ENCODE results near the gene SLC7A8.
A peak's percentile ranks its signal among the peaks of the same experiment; 100 is the strongest.
"Not testable (repeated sequence)": the region's sequence is repeated elsewhere in the genome, so short reads cannot be mapped to it uniquely, and the experiment has no call there.

SLC7A8 gene

DNA sequence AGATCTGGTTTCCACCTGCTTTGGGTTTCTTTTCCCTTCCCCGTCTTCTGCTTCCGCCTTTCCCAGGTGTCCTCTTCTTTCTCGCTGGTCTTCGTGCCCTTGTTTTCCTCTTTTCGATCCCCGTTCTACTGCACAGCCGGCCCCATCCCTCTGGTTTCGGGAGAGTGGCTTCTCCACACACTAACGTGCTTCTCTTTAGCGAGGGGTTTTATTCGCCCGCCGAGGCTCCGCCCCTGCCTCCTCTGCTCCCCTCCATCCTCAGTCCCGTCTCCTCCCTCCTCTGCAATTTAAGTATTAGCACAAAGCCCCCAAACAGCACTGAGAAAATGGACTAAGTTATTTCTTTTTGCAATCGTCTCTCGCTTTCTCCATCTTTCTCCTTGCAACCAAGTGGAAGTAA, at the start of gene SLC7A8 (continued):
- TF ChIP-seq MZF1 (tag by site-specific recombination; IDR thresholded peaks at IDR 0.05; ENCODE audit: borderline replicate concordance) (peak; percentile 54; the same call in 1 of the 2 replicates), HOXC10 (CRISPR knock-in tag; IDR thresholded peaks at IDR 0.05) (no peak), ZNF146 (tag by site-specific recombination; IDR thresholded peaks at IDR 0.05) (peak; percentile 15; the same call in 1 of the 2 replicates), ZNF660 (tag by site-specific recombination; IDR thresholded peaks at IDR 0.05) (no peak)

DNA sequence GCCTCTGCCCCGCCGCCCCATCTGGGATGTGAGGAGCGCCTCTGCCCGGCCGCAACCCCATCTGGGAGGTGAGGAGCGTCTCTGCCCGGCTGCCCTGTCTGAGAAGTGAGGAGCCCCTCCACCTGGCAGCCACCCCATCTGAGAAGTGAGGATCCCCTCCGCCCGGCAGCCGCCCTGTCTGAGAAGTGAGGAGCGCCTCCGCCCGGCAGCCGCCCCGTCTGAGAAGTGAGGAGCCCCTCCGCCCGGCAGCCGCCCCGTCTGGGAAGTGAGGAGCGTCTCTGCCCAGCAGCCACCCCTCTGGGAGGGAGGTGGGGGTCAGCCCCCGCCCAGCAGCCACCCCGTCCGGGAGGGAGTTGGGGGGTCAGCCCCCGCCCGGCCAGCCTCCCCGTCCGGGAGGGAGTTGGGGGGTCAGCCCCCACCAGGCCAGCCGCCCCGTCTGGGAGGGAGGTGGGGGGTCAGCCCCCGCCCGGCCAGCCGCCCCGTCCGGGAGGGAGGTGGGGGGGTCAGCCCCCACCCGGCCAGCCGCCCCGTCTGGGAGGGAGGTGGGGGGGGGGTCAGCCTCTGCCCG, 48.9 kb upstream of the SLC7A8 start:
- H3K27ac ChIP-seq (ENCODE audit: extremely low read depth, low read depth, low read length); H3K36me3 ChIP-seq (ENCODE audit: control insufficient read depth in 2 of 2, insufficient read depth in 1 of 2, low read length in 2 of 2); CTCF ChIA-PET; H3K4me1 ChIP-seq (ENCODE audit: control insufficient read depth, insufficient read depth, low read length); H3K4me3 ChIP-seq (ENCODE audit: low read depth, low read length); H3K9me3 ChIP-seq (ENCODE audit: control insufficient read depth, insufficient read depth, low read depth, low read length); POLR2A ChIA-PET: not testable (repeated sequence)

DNA sequence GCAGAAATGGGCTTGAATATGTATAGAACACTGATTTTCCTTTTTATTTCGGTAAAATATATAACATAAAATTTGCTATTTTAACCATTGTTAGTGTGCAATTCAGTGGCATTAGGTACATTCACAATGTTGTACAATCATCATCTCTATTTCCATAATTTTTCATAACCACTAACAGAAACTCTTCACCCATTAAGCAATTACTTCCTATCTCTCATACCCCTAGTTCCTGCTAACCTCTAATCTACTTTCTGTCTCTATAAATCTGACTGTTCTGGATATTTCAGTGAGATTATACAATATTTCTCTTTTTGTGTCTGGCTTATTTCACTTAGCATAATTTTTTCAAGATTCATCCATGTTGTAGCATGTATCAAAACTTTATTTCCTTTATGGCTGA, 45.4 kb upstream of the SLC7A8 start:
- no peaks in the 10 kb centered on the region for H3K9me3 ChIP-seq (ENCODE audit: control insufficient read depth, insufficient read depth, low read depth, low read length)
- ChIA-PET POLR2A (no interaction called here), CTCF (no interaction called here)

More for the DNA sequence above, 45.4 kb upstream of the SLC7A8 start:
- H3K36me3 ChIP-seq (ENCODE audit: control insufficient read depth in 2 of 2, insufficient read depth in 1 of 2, low read length in 2 of 2) = no peaks in the 10 kb centered on the region
- TF ChIP-seq, protein P1, sequence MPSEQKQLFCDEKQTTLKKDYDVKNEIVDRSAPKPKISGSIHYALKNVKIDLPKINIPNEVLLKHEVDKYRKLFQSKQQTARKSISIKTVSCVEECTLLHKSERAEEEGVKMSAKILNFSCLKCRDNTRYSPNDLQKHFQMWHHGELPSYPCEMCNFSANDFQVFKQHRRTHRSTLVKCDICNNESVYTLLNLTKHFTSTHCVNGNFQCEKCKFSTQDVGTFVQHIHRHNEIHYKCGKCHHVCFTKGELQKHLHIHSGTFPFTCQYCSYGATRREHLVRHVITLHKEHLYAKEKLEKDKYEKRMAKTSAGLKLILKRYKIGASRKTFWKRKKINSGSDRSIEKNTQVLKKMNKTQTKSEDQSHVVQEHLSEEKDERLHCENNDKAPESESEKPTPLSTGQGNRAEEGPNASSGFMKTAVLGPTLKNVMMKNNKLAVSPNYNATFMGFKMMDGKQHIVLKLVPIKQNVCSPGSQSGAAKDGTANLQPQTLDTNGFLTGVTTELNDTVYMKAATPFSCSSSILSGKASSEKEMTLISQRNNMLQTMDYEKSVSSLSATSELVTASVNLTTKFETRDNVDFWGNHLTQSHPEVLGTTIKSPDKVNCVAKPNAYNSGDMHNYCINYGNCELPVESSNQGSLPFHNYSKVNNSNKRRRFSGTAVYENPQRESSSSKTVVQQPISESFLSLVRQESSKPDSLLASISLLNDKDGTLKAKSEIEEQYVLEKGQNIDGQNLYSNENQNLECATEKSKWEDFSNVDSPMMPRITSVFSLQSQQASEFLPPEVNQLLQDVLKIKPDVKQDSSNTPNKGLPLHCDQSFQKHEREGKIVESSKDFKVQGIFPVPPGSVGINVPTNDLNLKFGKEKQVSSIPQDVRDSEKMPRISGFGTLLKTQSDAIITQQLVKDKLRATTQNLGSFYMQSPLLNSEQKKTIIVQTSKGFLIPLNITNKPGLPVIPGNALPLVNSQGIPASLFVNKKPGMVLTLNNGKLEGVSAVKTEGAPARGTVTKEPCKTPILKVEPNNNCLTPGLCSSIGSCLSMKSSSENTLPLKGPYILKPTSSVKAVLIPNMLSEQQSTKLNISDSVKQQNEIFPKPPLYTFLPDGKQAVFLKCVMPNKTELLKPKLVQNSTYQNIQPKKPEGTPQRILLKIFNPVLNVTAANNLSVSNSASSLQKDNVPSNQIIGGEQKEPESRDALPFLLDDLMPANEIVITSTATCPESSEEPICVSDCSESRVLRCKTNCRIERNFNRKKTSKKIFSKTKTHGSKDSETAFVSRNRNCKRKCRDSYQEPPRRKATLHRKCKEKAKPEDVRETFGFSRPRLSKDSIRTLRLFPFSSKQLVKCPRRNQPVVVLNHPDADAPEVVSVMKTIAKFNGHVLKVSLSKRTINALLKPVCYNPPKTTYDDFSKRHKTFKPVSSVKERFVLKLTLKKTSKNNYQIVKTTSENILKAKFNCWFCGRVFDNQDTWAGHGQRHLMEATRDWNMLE (tag by site-specific recombination; conservative IDR thresholded peaks at IDR 0.05; ENCODE audit: low read depth) = no peak
- TF ChIP-seq OSR2 (tag by site-specific recombination; IDR thresholded peaks at IDR 0.05) (no peak), YY2 (tag by site-specific recombination; IDR thresholded peaks at IDR 0.05) (no peak), ZNF2 (tag by site-specific recombination; IDR thresholded peaks at IDR 0.05) (no peak), ZNF169 (tag by site-specific recombination; IDR thresholded peaks at IDR 0.05) (no peak), ZNF677 (tag by site-specific recombination; IDR thresholded peaks at IDR 0.05) (no peak), ZNF510 (tag by site-specific recombination; IDR thresholded peaks at IDR 0.05; ENCODE audit: insufficient replicate concordance) (no peak), ZNF768 (tag by site-specific recombination; IDR thresholded peaks at IDR 0.05) (no peak), ZNF24 (tag by site-specific recombination; IDR thresholded peaks at IDR 0.05) (no peak), ZNF843 (tag by site-specific recombination; IDR thresholded peaks at IDR 0.05) (no peak), ZNF112 (tag by site-specific recombination; IDR thresholded peaks at IDR 0.05) (no peak), OVOL3 (tag by site-specific recombination; IDR thresholded peaks at IDR 0.05) (no peak), ZNF561 (tag by site-specific recombination; IDR thresholded peaks at IDR 0.05; ENCODE audit: borderline replicate concordance) (no peak), KLF9 (tag by site-specific recombination; IDR thresholded peaks at IDR 0.05; ENCODE audit: low read depth) (no peak), ZNF114 (tag by site-specific recombination; IDR thresholded peaks at IDR 0.05) (no peak)
- TF ChIP-seq, protein P2, sequence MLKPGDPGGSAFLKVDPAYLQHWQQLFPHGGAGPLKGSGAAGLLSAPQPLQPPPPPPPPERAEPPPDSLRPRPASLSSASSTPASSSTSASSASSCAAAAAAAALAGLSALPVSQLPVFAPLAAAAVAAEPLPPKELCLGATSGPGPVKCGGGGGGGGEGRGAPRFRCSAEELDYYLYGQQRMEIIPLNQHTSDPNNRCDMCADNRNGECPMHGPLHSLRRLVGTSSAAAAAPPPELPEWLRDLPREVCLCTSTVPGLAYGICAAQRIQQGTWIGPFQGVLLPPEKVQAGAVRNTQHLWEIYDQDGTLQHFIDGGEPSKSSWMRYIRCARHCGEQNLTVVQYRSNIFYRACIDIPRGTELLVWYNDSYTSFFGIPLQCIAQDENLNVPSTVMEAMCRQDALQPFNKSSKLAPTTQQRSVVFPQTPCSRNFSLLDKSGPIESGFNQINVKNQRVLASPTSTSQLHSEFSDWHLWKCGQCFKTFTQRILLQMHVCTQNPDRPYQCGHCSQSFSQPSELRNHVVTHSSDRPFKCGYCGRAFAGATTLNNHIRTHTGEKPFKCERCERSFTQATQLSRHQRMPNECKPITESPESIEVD (tag by site-specific recombination; IDR thresholded peaks at IDR 0.05) = no peak
- no peaks in the 10 kb centered on the region for H3K4me1 ChIP-seq (ENCODE audit: control insufficient read depth, insufficient read depth, low read length)
- H3K27ac ChIP-seq (ENCODE audit: extremely low read depth, low read depth, low read length) = no peak overlapping the region
- no peak overlapping the region for H3K4me3 ChIP-seq (ENCODE audit: low read depth, low read length)
